HEK293 (cell line): ENCODE data around the gene TAGLN.
A peak's percentile ranks its signal among the peaks of the same experiment; 100 is the strongest.

Source experiments
- CTCF ChIA-PET: fragments of 350-600 bp; formaldehyde crosslinking; extraction: SDS; loops from one replicate; lab custom pipeline; 2021; ENCODE audit warnings: antibody characterized with exemption; lab: Yijun Ruan, JAX
- POLR2A ChIA-PET: fragments of 300-600 bp; formaldehyde crosslinking; extraction: SDS; loops from one replicate; lab custom pipeline; 2020; ENCODE audit warnings: antibody characterized with exemption, inconsistent platforms; lab: Yijun Ruan, JAX
- H3K27ac ChIP-seq: fragments of 200-500 bp; sonication (Bioruptor generic); 2 replicates; pipeline ENCODE4 v1.5.1; 2014; ENCODE audit warnings: low read depth, low read length, control low read depth, inconsistent platforms; ENCODE audit errors: extremely low read depth
- H3K36me3 ChIP-seq, 2 experiments: fragments of 200-500 bp in 1 of 2; sonication (Bioruptor generic) in 1 of 2; 1 replicate in 1 of 2; 2 replicates in 1 of 2; pipeline ENCODE4 v1.5.1; 2014 to 2017; ENCODE audit warnings: inconsistent platforms in 2 of 2, low read length in 2 of 2; ENCODE audit not compliant: control insufficient read depth in 2 of 2, insufficient read depth in 1 of 2
- H3K4me1 ChIP-seq: fragments of 200-500 bp; sonication (Bioruptor generic); 2 replicates; pipeline ENCODE4 v1.5.1; 2014; ENCODE audit warnings: mild to moderate bottlenecking, low read length, inconsistent platforms; ENCODE audit not compliant: control insufficient read depth, insufficient read depth
- H3K4me3 ChIP-seq: 2 replicates; pipeline ENCODE4 v1.5.1; 2011; ENCODE audit warnings: low read depth, mild to moderate bottlenecking, control low read depth, low read length, moderate library complexity
- H3K9me3 ChIP-seq: fragments of 200-500 bp; sonication (Bioruptor generic); 2 replicates; pipeline ENCODE4 v1.5.1; 2014; ENCODE audit warnings: low read depth, low read length, inconsistent platforms; ENCODE audit not compliant: control insufficient read depth, insufficient read depth
- GLIS1 ChIP-seq: fragments of 450-650 bp; formaldehyde crosslinking; IDR thresholded peaks from 2 replicates; pipeline ENCODE4 v1.5.1; 2016; ENCODE audit warnings: missing biosample characterization, missing genetic modification characterization
- HOXA7 ChIP-seq: sonication (generic); formaldehyde crosslinking; IDR thresholded peaks from 2 replicates; pipeline ENCODE4 v1.8.1; 2022; ENCODE audit warnings: missing genetic modification reagents, borderline replicate concordance
- ZBTB20 ChIP-seq: fragments of 450-650 bp; formaldehyde crosslinking; IDR thresholded peaks from 2 replicates; pipeline ENCODE4 v1.5.1; 2016; ENCODE audit warnings: missing biosample characterization, missing genetic modification characterization
- ZFP37 ChIP-seq: fragments of 450-650 bp; formaldehyde crosslinking; IDR thresholded peaks from 2 replicates; pipeline ENCODE4 v1.5.1; 2016; ENCODE audit warnings: missing biosample characterization, missing genetic modification characterization
- ZFP69B ChIP-seq: fragments of 450-650 bp; formaldehyde crosslinking; IDR thresholded peaks from 2 replicates; pipeline ENCODE4 v1.5.1; 2016; ENCODE audit warnings: missing biosample characterization, missing genetic modification characterization
- ZIC2 ChIP-seq: fragments of 450-650 bp; formaldehyde crosslinking; IDR thresholded peaks from 2 replicates; pipeline ENCODE4 v1.5.1; 2016; ENCODE audit warnings: missing biosample characterization, missing genetic modification characterization
- ZNF335 ChIP-seq: fragments of 450-650 bp; formaldehyde crosslinking; conservative IDR thresholded peaks from 2 replicates; pipeline ENCODE4 v1.5.1; 2016; ENCODE audit warnings: missing biosample characterization, missing genetic modification characterization
- ZNF404 ChIP-seq: fragments of 450-650 bp; formaldehyde crosslinking; IDR thresholded peaks from 2 replicates; pipeline ENCODE4 v1.5.1; 2017; ENCODE audit warnings: missing biosample characterization, missing genetic modification characterization
- ZNF423 ChIP-seq: fragments of 450-650 bp; formaldehyde crosslinking; IDR thresholded peaks from 2 replicates; pipeline ENCODE4 v1.5.1; 2016; ENCODE audit warnings: missing biosample characterization, missing genetic modification characterization
- ZNF623 ChIP-seq: fragments of 450-650 bp; formaldehyde crosslinking; IDR thresholded peaks from 2 replicates; pipeline ENCODE4 v1.5.1; 2016; ENCODE audit warnings: missing biosample characterization, missing genetic modification characterization
- TF ChIP-seq, protein P1 (sequence below): fragments of 450-650 bp; formaldehyde crosslinking; IDR thresholded peaks from 2 replicates; pipeline ENCODE4 v1.5.1; 2016; ENCODE audit warnings: missing biosample characterization, missing genetic modification characterization, borderline replicate concordance
- TF ChIP-seq, protein P2 (sequence below): fragments of 450-650 bp; formaldehyde crosslinking; IDR thresholded peaks from 2 replicates; pipeline ENCODE4 v1.5.1; 2016; ENCODE audit warnings: missing biosample characterization, missing genetic modification characterization

TAGLN gene

DNA sequence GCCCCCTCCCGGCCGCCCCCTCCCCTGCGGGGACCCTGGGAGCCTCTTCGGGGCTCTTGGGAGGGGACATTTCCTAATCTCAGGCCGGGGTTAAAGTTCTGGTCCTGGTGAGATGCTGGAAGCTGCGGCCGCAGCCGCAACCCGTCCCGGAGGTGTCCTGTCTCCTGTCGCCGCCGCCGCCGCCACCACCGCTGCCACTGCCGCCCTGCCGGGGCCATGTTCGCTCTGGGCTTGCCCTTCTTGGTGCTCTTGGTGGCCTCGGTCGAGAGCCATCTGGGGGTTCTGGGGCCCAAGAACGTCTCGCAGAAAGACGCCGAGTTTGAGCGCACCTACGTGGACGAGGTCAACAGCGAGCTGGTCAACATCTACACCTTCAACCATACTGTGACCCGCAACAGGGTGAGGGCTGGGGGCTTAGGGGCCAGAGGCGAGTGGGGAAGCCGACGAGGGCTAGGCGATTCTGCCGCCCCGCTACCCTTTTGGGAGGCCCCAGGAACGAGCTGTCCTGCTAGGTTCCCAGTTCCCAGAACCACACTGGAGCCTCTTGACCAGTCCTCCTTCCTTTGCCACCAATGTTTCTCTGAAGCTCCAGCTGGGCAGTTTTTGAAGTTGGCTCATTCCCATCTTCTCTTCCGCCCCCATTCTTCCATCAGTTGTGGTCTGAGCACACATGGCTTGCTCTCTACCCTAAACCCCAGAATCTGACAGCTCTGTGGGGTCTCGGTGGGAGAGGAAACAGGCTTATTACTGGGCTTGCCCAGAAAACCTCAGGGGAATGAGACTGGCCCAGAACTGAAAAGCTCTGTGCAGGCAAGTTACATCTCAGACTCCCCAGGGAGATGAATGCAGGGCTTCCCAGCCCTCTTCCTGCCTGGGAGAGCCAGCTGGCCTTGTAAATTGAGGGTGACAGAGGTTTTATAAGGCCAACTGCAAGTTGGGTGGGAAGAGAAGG is 19.8 kb upstream of the TAGLN start:
- peaks cover 0 to 24% of the 10 kb centered on the region in 2 experiments; a peak in 1 of 3 replicates for H3K36me3 ChIP-seq
- peak overlapping the region; percentile 33; the same call in 1 of the 2 replicates for H3K27ac ChIP-seq
- H3K9me3 ChIP-seq, result no peaks in the 10 kb centered on the region
- no peaks in the 10 kb centered on the region for H3K4me1 ChIP-seq
- TF ChIP-seq, protein P1, sequence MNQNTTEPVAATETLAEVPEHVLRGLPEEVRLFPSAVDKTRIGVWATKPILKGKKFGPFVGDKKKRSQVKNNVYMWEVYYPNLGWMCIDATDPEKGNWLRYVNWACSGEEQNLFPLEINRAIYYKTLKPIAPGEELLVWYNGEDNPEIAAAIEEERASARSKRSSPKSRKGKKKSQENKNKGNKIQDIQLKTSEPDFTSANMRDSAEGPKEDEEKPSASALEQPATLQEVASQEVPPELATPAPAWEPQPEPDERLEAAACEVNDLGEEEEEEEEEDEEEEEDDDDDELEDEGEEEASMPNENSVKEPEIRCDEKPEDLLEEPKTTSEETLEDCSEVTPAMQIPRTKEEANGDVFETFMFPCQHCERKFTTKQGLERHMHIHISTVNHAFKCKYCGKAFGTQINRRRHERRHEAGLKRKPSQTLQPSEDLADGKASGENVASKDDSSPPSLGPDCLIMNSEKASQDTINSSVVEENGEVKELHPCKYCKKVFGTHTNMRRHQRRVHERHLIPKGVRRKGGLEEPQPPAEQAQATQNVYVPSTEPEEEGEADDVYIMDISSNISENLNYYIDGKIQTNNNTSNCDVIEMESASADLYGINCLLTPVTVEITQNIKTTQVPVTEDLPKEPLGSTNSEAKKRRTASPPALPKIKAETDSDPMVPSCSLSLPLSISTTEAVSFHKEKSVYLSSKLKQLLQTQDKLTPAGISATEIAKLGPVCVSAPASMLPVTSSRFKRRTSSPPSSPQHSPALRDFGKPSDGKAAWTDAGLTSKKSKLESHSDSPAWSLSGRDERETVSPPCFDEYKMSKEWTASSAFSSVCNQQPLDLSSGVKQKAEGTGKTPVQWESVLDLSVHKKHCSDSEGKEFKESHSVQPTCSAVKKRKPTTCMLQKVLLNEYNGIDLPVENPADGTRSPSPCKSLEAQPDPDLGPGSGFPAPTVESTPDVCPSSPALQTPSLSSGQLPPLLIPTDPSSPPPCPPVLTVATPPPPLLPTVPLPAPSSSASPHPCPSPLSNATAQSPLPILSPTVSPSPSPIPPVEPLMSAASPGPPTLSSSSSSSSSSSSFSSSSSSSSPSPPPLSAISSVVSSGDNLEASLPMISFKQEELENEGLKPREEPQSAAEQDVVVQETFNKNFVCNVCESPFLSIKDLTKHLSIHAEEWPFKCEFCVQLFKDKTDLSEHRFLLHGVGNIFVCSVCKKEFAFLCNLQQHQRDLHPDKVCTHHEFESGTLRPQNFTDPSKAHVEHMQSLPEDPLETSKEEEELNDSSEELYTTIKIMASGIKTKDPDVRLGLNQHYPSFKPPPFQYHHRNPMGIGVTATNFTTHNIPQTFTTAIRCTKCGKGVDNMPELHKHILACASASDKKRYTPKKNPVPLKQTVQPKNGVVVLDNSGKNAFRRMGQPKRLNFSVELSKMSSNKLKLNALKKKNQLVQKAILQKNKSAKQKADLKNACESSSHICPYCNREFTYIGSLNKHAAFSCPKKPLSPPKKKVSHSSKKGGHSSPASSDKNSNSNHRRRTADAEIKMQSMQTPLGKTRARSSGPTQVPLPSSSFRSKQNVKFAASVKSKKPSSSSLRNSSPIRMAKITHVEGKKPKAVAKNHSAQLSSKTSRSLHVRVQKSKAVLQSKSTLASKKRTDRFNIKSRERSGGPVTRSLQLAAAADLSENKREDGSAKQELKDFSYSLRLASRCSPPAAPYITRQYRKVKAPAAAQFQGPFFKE, result no peak
- TF ChIP-seq ZIC2 (tag by site-specific recombination) (0 out of 2 replicates have a peak, but pooled peaks have one; percentile 15), ZNF623 (tag by site-specific recombination) (no peak), ZBTB20 (peak; percentile 91), ZNF423 (peak; percentile 46; the same call in 1 of the 2 replicates), GLIS1 (tag by site-specific recombination) (peak; percentile 93), ZNF404 (tag by site-specific recombination) (no peak), HOXA7 (CRISPR knock-in tag) (no peak), ZFP69B (tag by site-specific recombination) (no peak), ZNF335 (peak; percentile 90)
- TF ChIP-seq, protein P2, sequence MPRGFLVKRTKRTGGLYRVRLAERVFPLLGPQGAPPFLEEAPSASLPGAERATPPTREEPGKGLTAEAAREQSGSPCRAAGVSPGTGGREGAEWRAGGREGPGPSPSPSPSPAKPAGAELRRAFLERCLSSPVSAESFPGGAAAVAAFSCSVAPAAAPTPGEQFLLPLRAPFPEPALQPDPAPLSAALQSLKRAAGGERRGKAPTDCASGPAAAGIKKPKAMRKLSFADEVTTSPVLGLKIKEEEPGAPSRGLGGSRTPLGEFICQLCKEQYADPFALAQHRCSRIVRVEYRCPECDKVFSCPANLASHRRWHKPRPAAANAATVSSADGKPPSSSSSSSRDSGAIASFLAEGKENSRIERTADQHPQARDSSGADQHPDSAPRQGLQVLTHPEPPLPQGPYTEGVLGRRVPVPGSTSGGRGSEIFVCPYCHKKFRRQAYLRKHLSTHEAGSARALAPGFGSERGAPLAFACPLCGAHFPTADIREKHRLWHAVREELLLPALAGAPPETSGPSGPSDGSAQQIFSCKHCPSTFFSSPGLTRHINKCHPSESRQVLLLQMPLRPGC (tag by site-specific recombination), result no peak
- peak overlapping the region; percentile 63 for H3K4me3 ChIP-seq
- POLR2A ChIA-PET, result interaction anchor here (0.6 to 2.4 kb wide), 11 partner anchors 7 to 52 kb away, joined by 3 to 28 read pairs (median 5); partner anchors contain the start of genes PAFAH1B2, PCSK7 and TAGLN
- CTCF ChIA-PET, result interaction anchor here (0.8 to 7.1 kb wide), 8 partner anchors 7 to 71 kb away, joined by 3 to 71 read pairs (median 4); partner anchors contain the start of gene PCSK7

DNA sequence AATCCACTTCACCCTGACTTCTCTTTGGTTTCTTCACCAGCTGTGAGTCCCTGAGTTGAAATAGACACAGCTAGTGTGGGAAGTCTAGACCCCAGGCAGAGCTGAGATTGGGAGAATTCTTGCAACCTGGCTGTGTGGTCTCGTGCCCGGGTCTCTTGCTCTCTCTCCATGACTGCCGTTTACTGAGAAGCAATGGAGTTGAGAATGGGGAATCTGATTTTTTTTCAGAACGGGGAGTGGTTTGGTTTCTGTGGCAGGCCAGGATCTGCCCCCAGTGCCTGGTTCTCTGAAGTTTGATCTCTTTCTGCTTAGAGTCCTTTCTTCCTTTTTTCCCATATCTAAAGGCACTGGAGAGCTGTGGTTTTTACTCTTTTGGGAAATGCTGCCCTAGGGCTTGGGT is 19.1 kb upstream of the TAGLN start:
- ChIA-PET CTCF (interaction anchor here (0.7 to 7.1 kb wide), 10 partner anchors 8 to 666 kb away, joined by 3 to 71 read pairs (median 8); partner anchors contain the start of genes PAFAH1B2, PCSK7 and TAGLN), POLR2A (interaction anchor here (0.7 to 2.4 kb wide), 6 partner anchors 9 to 52 kb away, joined by 3 to 28 read pairs (median 4); partner anchors contain the start of genes PAFAH1B2 and PCSK7)
- Histone ChIP-seq H3K9me3 (no peaks in the 10 kb centered on the region), H3K27ac (no peak overlapping the region), H3K4me3 (no peak overlapping the region), H3K4me1 (no peaks in the 10 kb centered on the region), H3K36me3 (peaks cover 0 to 25% of the 10 kb centered on the region in 2 experiments; a peak in 1 of 3 replicates)
- TF ChIP-seq ZFP37 (tag by site-specific recombination), result no peak
